ENCODE measurements around the gene USP44.

The USP44 gene

DNA sequence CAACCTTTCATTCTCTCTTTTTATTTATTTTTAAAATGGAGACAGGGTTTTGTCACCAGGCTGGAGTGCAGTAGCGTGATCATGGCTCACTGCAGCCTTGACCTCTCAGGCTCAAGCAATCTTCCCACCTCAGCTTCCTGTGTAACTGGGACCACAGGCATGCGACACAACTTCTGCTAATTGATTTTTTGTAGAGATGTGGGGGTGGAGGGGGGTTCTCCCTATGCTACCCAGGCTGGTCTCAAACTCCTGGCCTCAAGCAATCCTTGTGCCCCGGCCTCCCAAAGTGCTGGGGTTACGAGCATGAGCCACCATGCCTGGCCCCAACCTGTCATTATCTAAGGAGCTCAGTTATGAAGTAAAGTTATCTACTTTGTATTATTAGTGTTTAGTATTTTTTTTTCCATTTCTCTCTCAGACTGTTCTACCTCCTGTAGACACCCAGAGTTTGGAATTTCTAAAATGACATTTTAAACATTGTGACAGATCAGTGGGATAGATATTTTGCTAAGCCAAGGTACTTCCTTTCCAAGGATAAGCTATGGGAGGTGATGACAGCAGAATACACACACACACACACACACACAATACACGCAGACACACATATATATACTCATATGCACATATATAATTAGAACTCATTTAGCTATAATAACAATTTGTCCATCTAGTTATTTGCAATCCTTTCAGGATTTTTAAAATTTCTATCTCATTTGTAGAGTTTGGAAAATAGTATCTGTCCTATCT, 2.1 kb upstream of the USP44 start:
- TF ChIP-seq EZH2phosphoT487 (IDR thresholded peaks at IDR 0.05; ENCODE audit: low read depth): no peak
- TF ChIP-seq, protein P1, sequence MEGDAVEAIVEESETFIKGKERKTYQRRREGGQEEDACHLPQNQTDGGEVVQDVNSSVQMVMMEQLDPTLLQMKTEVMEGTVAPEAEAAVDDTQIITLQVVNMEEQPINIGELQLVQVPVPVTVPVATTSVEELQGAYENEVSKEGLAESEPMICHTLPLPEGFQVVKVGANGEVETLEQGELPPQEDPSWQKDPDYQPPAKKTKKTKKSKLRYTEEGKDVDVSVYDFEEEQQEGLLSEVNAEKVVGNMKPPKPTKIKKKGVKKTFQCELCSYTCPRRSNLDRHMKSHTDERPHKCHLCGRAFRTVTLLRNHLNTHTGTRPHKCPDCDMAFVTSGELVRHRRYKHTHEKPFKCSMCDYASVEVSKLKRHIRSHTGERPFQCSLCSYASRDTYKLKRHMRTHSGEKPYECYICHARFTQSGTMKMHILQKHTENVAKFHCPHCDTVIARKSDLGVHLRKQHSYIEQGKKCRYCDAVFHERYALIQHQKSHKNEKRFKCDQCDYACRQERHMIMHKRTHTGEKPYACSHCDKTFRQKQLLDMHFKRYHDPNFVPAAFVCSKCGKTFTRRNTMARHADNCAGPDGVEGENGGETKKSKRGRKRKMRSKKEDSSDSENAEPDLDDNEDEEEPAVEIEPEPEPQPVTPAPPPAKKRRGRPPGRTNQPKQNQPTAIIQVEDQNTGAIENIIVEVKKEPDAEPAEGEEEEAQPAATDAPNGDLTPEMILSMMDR (IDR thresholded peaks at IDR 0.05; ENCODE audit: low read depth, low read length): no peak
- H3K36me3 ChIP-seq (replicated peaks; ENCODE audit: low read depth, low read length): no peaks in the 10 kb centered on the region
- H3K79me2 ChIP-seq (ENCODE audit: low read length): no peaks in the 10 kb centered on the region
- H3K4me2 ChIP-seq (ENCODE audit: low read length): no peak overlapping the region
- no peak overlapping the region for H2AFZ ChIP-seq (ENCODE audit: low read depth, low read length)
- no peaks in the 10 kb centered on the region for H4K20me1 ChIP-seq (ENCODE audit: insufficient read depth, low read length)
- H3K27ac ChIP-seq (ENCODE audit: low read length): no peak overlapping the region
- peaks cover 11% of the 10 kb centered on the region; the same call in 1 of the 2 replicates for H3K4me1 ChIP-seq (ENCODE audit: low read length)
- no peak overlapping the region for H3K4me3 ChIP-seq (ENCODE audit: low read length)
- H3K9me3 ChIP-seq (ENCODE audit: insufficient read depth, low read length): peaks cover 7% of the 10 kb centered on the region
- H3K9ac ChIP-seq (ENCODE audit: low read length): no peak overlapping the region
- no peaks in the 10 kb centered on the region for H3K27me3 ChIP-seq (ENCODE audit: low read depth, low read length)

DNA sequence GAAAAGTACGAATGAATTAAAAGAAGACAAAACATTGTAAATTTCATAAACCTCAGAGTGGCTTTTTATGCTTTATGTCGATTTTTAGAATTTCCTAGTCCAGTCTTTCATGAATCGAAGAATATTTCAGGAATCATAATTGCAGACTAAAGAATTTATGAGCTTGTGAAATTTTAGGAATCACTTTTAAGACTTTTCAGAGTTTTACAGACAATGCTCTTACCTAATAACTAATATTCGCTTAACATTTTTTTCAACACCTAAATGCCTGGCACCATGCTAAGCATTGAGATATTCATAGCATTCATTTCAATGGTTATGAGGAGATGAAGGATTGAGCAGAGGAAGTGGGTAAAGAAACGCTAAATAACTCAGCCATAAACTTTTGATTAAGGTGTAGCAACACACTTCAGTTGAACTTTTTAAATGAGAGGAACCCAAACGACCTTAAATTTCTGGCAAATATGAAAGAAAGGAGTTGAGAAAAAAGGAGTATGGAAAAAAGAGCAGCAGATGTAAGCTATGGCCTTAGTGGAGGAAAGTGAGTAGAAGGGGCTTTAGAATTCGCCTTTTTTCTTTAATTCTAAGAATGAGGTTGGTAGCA, 739 bp upstream of the USP44 start:
- peak overlapping the region; percentile 81; the same call in 1 of the 2 replicates for H2AFZ ChIP-seq (ENCODE audit: low read depth, low read length)
- no peaks in the 10 kb centered on the region for H3K79me2 ChIP-seq (ENCODE audit: low read length)
- H3K9me3 ChIP-seq (ENCODE audit: insufficient read depth, low read length): peaks cover 7% of the 10 kb centered on the region
- no peak overlapping the region for H3K4me3 ChIP-seq (ENCODE audit: low read length)
- no peaks in the 10 kb centered on the region for H3K36me3 ChIP-seq (replicated peaks; ENCODE audit: low read depth, low read length)
- peak overlapping the region; percentile 61 for H3K4me2 ChIP-seq (ENCODE audit: low read length)
- H4K20me1 ChIP-seq (ENCODE audit: insufficient read depth, low read length): no peaks in the 10 kb centered on the region
- no peaks in the 10 kb centered on the region for H3K27me3 ChIP-seq (ENCODE audit: low read depth, low read length)
- H3K9ac ChIP-seq (ENCODE audit: low read length): no peak overlapping the region
- H3K27ac ChIP-seq (ENCODE audit: low read length): no peak overlapping the region
- peaks cover 11% of the 10 kb centered on the region; the same call in 1 of the 2 replicates for H3K4me1 ChIP-seq (ENCODE audit: low read length)
- TF ChIP-seq EZH2phosphoT487 (IDR thresholded peaks at IDR 0.05; ENCODE audit: low read depth): no peak

DNA sequence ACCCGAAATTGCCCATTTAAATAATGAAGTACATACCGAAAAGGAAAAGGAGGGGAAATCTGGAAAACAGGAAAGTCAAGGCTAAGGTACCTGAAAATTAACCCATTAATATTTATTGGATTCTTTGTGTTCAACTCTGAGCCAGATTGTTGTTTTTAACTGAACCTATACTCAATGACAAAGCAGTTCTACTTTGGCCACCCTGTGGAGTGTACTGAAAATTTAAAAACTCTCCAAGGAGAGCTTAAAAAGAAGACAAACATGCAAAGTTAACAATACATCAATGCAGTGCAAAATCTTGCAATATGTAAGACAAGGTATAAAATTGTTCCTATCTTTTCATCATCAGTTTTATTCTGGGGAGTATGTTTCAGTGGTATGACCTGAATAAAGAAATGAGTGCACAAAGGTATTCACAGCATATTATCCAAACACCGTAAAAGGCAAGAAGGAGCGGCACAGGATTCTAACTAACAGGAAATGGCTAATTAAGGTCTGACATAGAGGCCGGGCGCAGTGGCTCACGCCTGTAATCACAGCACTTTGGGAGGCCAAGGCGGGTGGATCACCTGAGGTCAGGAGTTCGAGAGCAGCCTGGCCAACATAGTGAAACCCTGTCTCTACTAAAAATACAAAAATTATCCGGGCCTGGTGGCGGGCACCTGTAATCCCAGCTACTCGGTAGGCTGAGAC, 1.7 kb downstream of the USP44 start:
- Histone ChIP-seq H3K27me3 (ENCODE audit: low read depth, low read length) (no peaks in the 10 kb centered on the region), H3K79me2 (ENCODE audit: low read length) (no peaks in the 10 kb centered on the region), H3K4me3 (ENCODE audit: low read length) (no peak overlapping the region), H2AFZ (ENCODE audit: low read depth, low read length) (no peak overlapping the region), H3K27ac (ENCODE audit: low read length) (no peak overlapping the region), H3K4me1 (ENCODE audit: low read length) (peaks cover 11% of the 10 kb centered on the region; the same call in 1 of the 2 replicates), H4K20me1 (ENCODE audit: insufficient read depth, low read length) (no peaks in the 10 kb centered on the region), H3K9ac (ENCODE audit: low read length) (no peak overlapping the region), H3K4me2 (ENCODE audit: low read length) (no peak overlapping the region), H3K9me3 (ENCODE audit: insufficient read depth, low read length) (peaks cover 7% of the 10 kb centered on the region), H3K36me3 (replicated peaks; ENCODE audit: low read depth, low read length) (no peaks in the 10 kb centered on the region)
- TF ChIP-seq EZH2phosphoT487 (IDR thresholded peaks at IDR 0.05; ENCODE audit: low read depth): no peak
- TF ChIP-seq, protein P1 (IDR thresholded peaks at IDR 0.05; ENCODE audit: low read depth, low read length): no peak

DNA sequence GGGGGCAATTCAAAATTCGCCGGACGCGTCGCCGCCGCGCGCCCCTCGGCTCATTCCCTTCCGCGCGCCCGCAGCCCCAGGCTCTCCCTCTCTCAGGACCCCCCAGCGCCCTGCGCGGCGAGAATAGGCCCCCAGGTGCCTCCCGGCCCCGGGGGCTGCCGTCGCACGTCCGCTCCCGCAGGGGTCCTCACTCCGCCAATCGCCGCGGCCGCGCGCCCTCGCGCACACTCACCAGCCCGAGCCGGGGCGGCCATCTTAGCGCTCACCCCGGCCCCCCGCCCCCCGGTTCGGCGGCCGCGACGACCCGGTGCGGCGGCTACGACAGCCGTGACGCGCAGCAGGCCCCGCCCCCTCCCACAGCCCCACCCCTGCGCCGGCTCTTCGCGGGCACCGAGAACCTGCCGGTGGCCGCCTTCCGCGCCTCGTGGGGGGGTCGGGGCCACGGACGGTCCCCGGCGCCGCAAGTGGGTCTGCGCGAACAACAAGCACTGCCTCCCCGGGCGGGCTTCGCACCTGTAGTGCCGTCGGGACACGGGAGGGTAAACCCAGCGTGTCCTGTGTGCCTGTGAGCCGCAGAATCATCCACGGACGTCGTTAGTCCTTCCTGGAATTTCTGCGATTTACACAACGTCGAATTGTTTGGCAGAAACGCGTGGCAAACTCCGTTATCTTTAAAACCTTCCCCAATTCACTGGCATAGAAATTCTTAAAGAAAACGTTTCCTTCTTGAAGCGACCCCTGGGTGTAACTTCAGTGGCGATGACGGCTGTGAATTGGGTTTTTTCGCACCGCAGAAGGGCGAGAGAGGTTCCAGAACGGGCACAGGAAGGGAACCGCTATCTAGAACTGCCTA, 2.5 kb downstream of the USP44 start:
- peak overlapping the region; percentile 32; the same call in 1 of the 2 replicates for H3K4me2 ChIP-seq (ENCODE audit: low read length)
- H2AFZ ChIP-seq (ENCODE audit: low read depth, low read length): no peak overlapping the region
- H3K4me1 ChIP-seq (ENCODE audit: low read length): peaks cover 11% of the 10 kb centered on the region; the same call in 1 of the 2 replicates
- H4K20me1 ChIP-seq (ENCODE audit: insufficient read depth, low read length): no peaks in the 10 kb centered on the region
- H3K4me3 ChIP-seq (ENCODE audit: low read length): peak overlapping the region; percentile 63
- no peak overlapping the region for H3K9ac ChIP-seq (ENCODE audit: low read length)
- H3K9me3 ChIP-seq (ENCODE audit: insufficient read depth, low read length): peaks cover 7% of the 10 kb centered on the region
- no peaks in the 10 kb centered on the region for H3K27me3 ChIP-seq (ENCODE audit: low read depth, low read length)
- no peak overlapping the region for H3K27ac ChIP-seq (ENCODE audit: low read length)
- TF ChIP-seq, protein P1 (IDR thresholded peaks at IDR 0.05; ENCODE audit: low read depth, low read length): no peak
- no peak for TF ChIP-seq EZH2phosphoT487 (IDR thresholded peaks at IDR 0.05; ENCODE audit: low read depth)
- no peaks in the 10 kb centered on the region for H3K36me3 ChIP-seq (replicated peaks; ENCODE audit: low read depth, low read length)
- H3K79me2 ChIP-seq (ENCODE audit: low read length): no peaks in the 10 kb centered on the region

All from OCI-LY3 (cell line).